GM23338 (cell line): Measurements from ENCODE around the gene COPB1. TPM values are rescaled to one million over a fixed set of nuclear protein-coding genes. Genes with fewer than 3 reads are reported as not detected.

Experiments
- ATAC-seq: fragments of 200-7000 bp; cut with Tn5 transposase; 3 replicates; pipeline ENCODE4 v1.9.1; 2020
- DNase-seq: peaks from one replicate; pipeline ENCODE4 v3.0.0-alpha.2; 2015; ENCODE audit warnings: low spot score
- H2AFZ ChIP-seq: fragments of 200-600 bp; sonication (generic); 2 replicates; pipeline ENCODE4 v1.8.0; 2016; ENCODE audit warnings: antibody characterized with exemption, mild to moderate bottlenecking, moderate library complexity
- H3F3A ChIP-seq: fragments of 200-600 bp; sonication (generic); replicated peaks from 2 replicates; pipeline ENCODE4 v1.8.0; 2017; ENCODE audit warnings: antibody characterized with exemption, mixed run types, low read depth
- H3K27ac ChIP-seq: fragments of 200-600 bp; sonication (generic); 2 replicates; pipeline ENCODE4 v1.6.1; 2016; ENCODE audit warnings: low read depth
- H3K27me3 ChIP-seq: fragments of 200-600 bp; sonication (generic); 2 replicates; pipeline ENCODE4 v1.8.0; 2016; ENCODE audit warnings: mild to moderate bottlenecking, mixed run types, moderate library complexity; ENCODE audit not compliant: insufficient read depth
- H3K36me3 ChIP-seq: fragments of 200-600 bp; sonication (generic); 2 replicates; pipeline ENCODE4 v1.8.0; 2016; ENCODE audit warnings: mild to moderate bottlenecking; ENCODE audit not compliant: insufficient read depth
- H3K4me1 ChIP-seq: fragments of 200-600 bp; sonication (generic); 2 replicates; pipeline ENCODE4 v1.8.0; 2016; ENCODE audit warnings: mild to moderate bottlenecking, moderate library complexity; ENCODE audit not compliant: insufficient read depth
- H3K4me2 ChIP-seq: fragments of 200-600 bp; sonication (generic); 2 replicates; pipeline ENCODE4 v1.7.1; 2017; ENCODE audit warnings: mixed run types
- H3K4me3 ChIP-seq: fragments of 200-600 bp; sonication (generic); 2 replicates; pipeline ENCODE4 v1.6.1; 2016; ENCODE audit warnings: mixed run types
- H3K79me2 ChIP-seq: fragments of 200-600 bp; sonication (generic); replicated peaks from 2 replicates; pipeline ENCODE4 v1.8.0; 2017; ENCODE audit warnings: mild to moderate bottlenecking; ENCODE audit not compliant: insufficient read depth
- H3K9me2 ChIP-seq: fragments of 200-600 bp; sonication (generic); 2 replicates; pipeline ENCODE4 v1.8.0; 2017; ENCODE audit not compliant: insufficient read depth
- H4K20me1 ChIP-seq: fragments of 200-600 bp; sonication (generic); replicated peaks from 2 replicates; pipeline ENCODE4 v1.8.0; 2017; ENCODE audit warnings: mild to moderate bottlenecking; ENCODE audit not compliant: insufficient read depth
- H3K27ac Mint-ChIP-seq: 2 replicates; pipeline ENCODE4 v1.8.0; 2020; ENCODE audit warnings: inconsistent platforms, mild to moderate bottlenecking, moderate library complexity, mixed read lengths
- H3K27me3 Mint-ChIP-seq: 3 replicates; pipeline ENCODE4 v1.8.0; 2022; ENCODE audit warnings: low read depth, mild to moderate bottlenecking, moderate library complexity, mixed read lengths, inconsistent platforms; ENCODE audit not compliant: insufficient read depth, poor library complexity
- H3K36me3 Mint-ChIP-seq: 3 replicates; pipeline ENCODE4 v1.8.0; 2021; ENCODE audit warnings: low read depth, mild to moderate bottlenecking, inconsistent platforms, moderate library complexity, mixed read lengths
- H3K4me1 Mint-ChIP-seq: 3 replicates; pipeline ENCODE4 v1.8.0; 2020; ENCODE audit warnings: mild to moderate bottlenecking, inconsistent platforms, mixed read lengths
- H3K4me3 Mint-ChIP-seq: 3 replicates; pipeline ENCODE4 v1.8.0; 2021; ENCODE audit warnings: moderate library complexity, mild to moderate bottlenecking, inconsistent platforms, mixed read lengths
- H3K9me3 Mint-ChIP-seq: 3 replicates; pipeline ENCODE4 v1.8.0; 2020; ENCODE audit warnings: moderate library complexity, mild to moderate bottlenecking, inconsistent platforms, mixed read lengths
- CREB1 ChIP-seq: fragments of 250-450 bp; sonication (Bioruptor Pico); IDR thresholded peaks from 2 replicates; pipeline ENCODE4 v1.5.0; 2020; ENCODE audit warnings: low read depth, mild to moderate bottlenecking, moderate library complexity
- EZH2 ChIP-seq: fragments of 200-600 bp; sonication (generic); IDR thresholded peaks from one replicate; pipeline ENCODE4 v1.8.0; 2017; ENCODE audit warnings: antibody characterized with exemption, mild to moderate bottlenecking, low read depth; ENCODE audit not compliant: unreplicated experiment
- EZH2phosphoT487 ChIP-seq: fragments of 200-600 bp; sonication (generic); IDR thresholded peaks from one replicate; pipeline ENCODE4 v1.8.1; 2018; ENCODE audit warnings: antibody characterized with exemption; ENCODE audit not compliant: unreplicated experiment
- JUNB ChIP-seq: IDR thresholded peaks from one replicate; pipeline ENCODE4 v1.6.1; 2016; ENCODE audit warnings: antibody characterized with exemption; ENCODE audit not compliant: unreplicated experiment
- NANOG ChIP-seq: IDR thresholded peaks from 2 replicates; pipeline ENCODE4 v1.6.1; 2016; ENCODE audit warnings: antibody characterized with exemption, borderline replicate concordance
- POLR2AphosphoS5 ChIP-seq: IDR thresholded peaks from 2 replicates; pipeline ENCODE4 v1.6.1; 2016; ENCODE audit warnings: antibody characterized with exemption, low read depth
- REST ChIP-seq: IDR thresholded peaks from one replicate; pipeline ENCODE4 v1.6.1; 2018; ENCODE audit warnings: antibody characterized with exemption; ENCODE audit not compliant: unreplicated experiment
- STAT1 ChIP-seq: IDR thresholded peaks from one replicate; pipeline ENCODE4 v1.6.1; 2016; ENCODE audit warnings: antibody characterized with exemption; ENCODE audit not compliant: unreplicated experiment
- ZNF114 ChIP-seq: fragments of 250-450 bp; sonication (Bioruptor Pico); IDR thresholded peaks from 2 replicates; pipeline ENCODE4 v1.5.0; 2020; ENCODE audit warnings: mild to moderate bottlenecking, moderate library complexity
- ZNF331 ChIP-seq: fragments of 250-450 bp; sonication (Bioruptor Pico); IDR thresholded peaks from 2 replicates; pipeline ENCODE4 v1.5.0; 2020; ENCODE audit warnings: low read depth, mild to moderate bottlenecking, moderate library complexity
- polyA plus RNA-seq: library from polyadenylated mRNA; unstranded; fragments of >200 nt; fragmentation: Nextera tagmentation; extraction: Ambion mirVana; gene quantifications from 2 replicates; pipeline ENCODE4 v1.2.1, GENCODE V29; 2016
- total RNA-seq: library from RNA; depleted of rRNA; stranded (reverse); fragments of >200 nt; shearing (Covaris generic); gene quantifications from 2 replicates; pipeline ENCODE4 v1.2.3, GENCODE V29; 2014
- TF ChIP-seq, protein P1 (sequence below): IDR thresholded peaks from 2 replicates; pipeline ENCODE4 v1.6.1; 2016; ENCODE audit warnings: antibody characterized with exemption
- TF ChIP-seq, protein P2 (sequence below): fragments of 250-450 bp; sonication (Bioruptor Pico); IDR thresholded peaks from 2 replicates; pipeline ENCODE4 v1.5.0; 2020; ENCODE audit warnings: mild to moderate bottlenecking, moderate library complexity

Gene COPB1
- total and polyA plus RNA-seq, 2 experiments from 2014 or later, result 42.3 to 104 TPM

DNA sequence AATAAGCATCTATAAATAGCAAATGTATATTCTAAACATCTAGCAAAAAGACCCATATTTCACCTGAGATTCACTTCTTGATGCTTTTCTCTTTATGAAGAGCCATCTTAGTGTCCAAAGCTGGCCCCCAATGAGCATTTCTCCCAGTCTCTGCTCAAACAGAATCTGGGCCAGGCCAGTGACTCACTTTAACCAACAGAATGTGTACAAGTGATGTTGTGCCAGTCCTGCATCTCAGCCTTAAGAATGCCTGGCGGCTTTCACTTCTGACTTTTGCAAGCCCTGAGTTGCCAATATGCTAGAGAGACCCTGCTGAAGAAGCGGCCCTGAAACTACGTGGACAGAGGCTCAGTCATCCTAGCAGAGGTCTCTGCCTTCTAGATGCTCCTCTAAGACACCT, 6.9 kb upstream of the COPB1 start (continued):
- TF ChIP-seq STAT1, result no peak
- TF ChIP-seq ZNF331 (CRISPR knock-in tag), result no peak
- TF ChIP-seq, protein P1, sequence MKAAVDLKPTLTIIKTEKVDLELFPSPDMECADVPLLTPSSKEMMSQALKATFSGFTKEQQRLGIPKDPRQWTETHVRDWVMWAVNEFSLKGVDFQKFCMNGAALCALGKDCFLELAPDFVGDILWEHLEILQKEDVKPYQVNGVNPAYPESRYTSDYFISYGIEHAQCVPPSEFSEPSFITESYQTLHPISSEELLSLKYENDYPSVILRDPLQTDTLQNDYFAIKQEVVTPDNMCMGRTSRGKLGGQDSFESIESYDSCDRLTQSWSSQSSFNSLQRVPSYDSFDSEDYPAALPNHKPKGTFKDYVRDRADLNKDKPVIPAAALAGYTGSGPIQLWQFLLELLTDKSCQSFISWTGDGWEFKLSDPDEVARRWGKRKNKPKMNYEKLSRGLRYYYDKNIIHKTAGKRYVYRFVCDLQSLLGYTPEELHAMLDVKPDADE, result no peak
- no peak for TF ChIP-seq CREB1 (CRISPR knock-in tag)

DNA sequence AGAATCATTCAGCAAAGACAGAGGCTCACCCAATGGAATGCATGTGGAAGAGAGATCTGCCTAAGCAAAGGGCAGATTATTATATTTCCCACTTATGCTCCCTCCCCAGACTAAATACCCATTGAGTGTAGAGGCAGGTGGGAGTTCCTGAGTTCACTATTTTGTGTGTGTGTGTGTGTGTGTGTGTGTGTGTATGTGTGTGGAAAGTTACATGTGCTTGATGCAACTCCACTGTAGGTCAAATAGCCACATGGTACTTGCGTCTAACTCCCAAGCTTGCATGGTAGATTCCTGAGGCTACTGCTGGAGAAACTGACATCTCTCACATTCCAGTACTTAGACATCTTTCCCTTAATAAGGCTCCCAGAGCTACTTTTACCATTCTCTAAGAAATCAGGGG, 3.4 kb upstream of the COPB1 start:
- Histone ChIP-seq H3K4me3 (no peak overlapping the region), H3K27ac (no peak overlapping the region), H2AFZ (no peak overlapping the region), H4K20me1 (no peaks in the 10 kb centered on the region; the same call in 1 of the 2 replicates), H3K4me2 (no peak overlapping the region), H3K27me3 (no peaks in the 10 kb centered on the region), H3K79me2 (peaks cover 12% of the 10 kb centered on the region), H3K4me1 (no peaks in the 10 kb centered on the region), H3F3A (no peaks in the 10 kb centered on the region), H3K9me2 (no peaks in the 10 kb centered on the region), H3K36me3 (peaks cover 28% of the 10 kb centered on the region)
- peaks cover 5% of the 10 kb centered on the region for H3K27me3 Mint-ChIP-seq
- H3K9me3 Mint-ChIP-seq, result no peaks in the 10 kb centered on the region
- peaks cover 4% of the 10 kb centered on the region; the same call in 1 of the 3 replicates for H3K4me1 Mint-ChIP-seq
- no peak overlapping the region for H3K4me3 Mint-ChIP-seq
- ATAC-seq, result no peak
- H3K27ac Mint-ChIP-seq, result no peak overlapping the region
- H3K36me3 Mint-ChIP-seq, result peaks cover 36% of the 10 kb centered on the region
- DNase-seq, result no peak
- TF ChIP-seq, protein P1, result no peak
- TF ChIP-seq REST (no peak), CREB1 (CRISPR knock-in tag) (no peak), NANOG (no peak), EZH2 (no peak), ZNF114 (no peak), POLR2AphosphoS5 (no peak), STAT1 (no peak), JUNB (no peak), EZH2phosphoT487 (no peak)
- TF ChIP-seq, protein P2, sequence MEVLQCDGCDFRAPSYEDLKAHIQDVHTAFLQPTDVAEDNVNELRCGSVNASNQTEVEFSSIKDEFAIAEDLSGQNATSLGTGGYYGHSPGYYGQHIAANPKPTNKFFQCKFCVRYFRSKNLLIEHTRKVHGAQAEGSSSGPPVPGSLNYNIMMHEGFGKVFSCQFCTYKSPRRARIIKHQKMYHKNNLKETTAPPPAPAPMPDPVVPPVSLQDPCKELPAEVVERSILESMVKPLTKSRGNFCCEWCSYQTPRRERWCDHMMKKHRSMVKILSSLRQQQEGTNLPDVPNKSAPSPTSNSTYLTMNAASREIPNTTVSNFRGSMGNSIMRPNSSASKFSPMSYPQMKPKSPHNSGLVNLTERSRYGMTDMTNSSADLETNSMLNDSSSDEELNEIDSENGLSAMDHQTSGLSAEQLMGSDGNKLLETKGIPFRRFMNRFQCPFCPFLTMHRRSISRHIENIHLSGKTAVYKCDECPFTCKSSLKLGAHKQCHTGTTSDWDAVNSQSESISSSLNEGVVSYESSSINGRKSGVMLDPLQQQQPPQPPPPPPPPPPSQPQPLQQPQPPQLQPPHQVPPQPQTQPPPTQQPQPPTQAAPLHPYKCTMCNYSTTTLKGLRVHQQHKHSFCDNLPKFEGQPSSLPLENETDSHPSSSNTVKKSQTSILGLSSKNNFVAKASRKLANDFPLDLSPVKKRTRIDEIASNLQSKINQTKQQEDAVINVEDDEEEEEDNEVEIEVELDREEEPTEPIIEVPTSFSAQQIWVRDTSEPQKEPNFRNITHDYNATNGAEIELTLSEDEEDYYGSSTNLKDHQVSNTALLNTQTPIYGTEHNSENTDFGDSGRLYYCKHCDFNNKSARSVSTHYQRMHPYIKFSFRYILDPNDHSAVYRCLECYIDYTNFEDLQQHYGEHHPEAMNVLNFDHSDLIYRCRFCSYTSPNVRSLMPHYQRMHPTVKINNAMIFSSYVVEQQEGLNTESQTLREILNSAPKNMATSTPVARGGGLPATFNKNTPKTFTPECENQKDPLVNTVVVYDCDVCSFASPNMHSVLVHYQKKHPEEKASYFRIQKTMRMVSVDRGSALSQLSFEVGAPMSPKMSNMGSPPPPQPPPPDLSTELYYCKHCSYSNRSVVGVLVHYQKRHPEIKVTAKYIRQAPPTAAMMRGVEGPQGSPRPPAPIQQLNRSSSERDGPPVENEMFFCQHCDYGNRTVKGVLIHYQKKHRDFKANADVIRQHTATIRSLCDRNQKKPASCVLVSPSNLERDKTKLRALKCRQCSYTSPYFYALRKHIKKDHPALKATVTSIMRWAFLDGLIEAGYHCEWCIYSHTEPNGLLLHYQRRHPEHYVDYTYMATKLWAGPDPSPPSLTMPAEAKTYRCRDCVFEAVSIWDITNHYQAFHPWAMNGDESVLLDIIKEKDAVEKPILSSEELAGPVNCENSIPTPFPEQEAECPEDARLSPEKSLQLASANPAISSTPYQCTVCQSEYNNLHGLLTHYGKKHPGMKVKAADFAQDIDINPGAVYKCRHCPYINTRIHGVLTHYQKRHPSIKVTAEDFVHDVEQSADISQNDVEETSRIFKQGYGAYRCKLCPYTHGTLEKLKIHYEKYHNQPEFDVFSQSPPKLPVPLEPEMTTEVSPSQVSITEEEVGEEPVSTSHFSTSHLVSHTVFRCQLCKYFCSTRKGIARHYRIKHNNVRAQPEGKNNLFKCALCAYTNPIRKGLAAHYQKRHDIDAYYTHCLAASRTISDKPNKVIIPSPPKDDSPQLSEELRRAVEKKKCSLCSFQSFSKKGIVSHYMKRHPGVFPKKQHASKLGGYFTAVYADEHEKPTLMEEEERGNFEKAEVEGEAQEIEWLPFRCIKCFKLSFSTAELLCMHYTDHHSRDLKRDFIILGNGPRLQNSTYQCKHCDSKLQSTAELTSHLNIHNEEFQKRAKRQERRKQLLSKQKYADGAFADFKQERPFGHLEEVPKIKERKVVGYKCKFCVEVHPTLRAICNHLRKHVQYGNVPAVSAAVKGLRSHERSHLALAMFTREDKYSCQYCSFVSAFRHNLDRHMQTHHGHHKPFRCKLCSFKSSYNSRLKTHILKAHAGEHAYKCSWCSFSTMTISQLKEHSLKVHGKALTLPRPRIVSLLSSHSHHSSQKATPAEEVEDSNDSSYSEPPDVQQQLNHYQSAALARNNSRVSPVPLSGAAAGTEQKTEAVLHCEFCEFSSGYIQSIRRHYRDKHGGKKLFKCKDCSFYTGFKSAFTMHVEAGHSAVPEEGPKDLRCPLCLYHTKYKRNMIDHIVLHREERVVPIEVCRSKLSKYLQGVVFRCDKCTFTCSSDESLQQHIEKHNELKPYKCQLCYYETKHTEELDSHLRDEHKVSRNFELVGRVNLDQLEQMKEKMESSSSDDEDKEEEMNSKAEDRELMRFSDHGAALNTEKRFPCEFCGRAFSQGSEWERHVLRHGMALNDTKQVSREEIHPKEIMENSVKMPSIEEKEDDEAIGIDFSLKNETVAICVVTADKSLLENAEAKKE (CRISPR knock-in tag), result no peak
